D341Med (cell line): ENCODE measurements around the gene PACRG.
A peak's percentile ranks its signal among the peaks of the same experiment; 100 is the strongest.

ENCODE experiments used
- DNase-seq: peaks from one replicate; pipeline ENCODE4 v3.0.0; 2012; ENCODE audit warnings: low spot score

The PACRG gene

GRCh38 chr6:162778603-162779002 lies 50.8 kb downstream of the PACRG start:
- no peak for DNase-seq

GRCh38 chr6:162785632-162786242 lies 58.0 kb downstream of the PACRG start:
- no peak for DNase-seq

GRCh38 chr6:162798546-162799266 lies 70.9 kb downstream of the PACRG start:
- no peak for DNase-seq

GRCh38 chr6:162814426-162814973 lies 86.7 kb downstream of the PACRG start:
- no peak for DNase-seq

- DNase-seq = no peak
These were observed 89.4 kb downstream of the PACRG start for GRCh38 chr6:162817196-162817595.

GRCh38 chr6:162819284-162819683 lies 91.5 kb downstream of the PACRG start:
- DNase-seq = no peak

- DNase-seq = no peak
These were observed 93.3 kb downstream of the PACRG start for GRCh38 chr6:162821102-162821501.

- no peak for DNase-seq
These were observed 97.8 kb downstream of the PACRG start for GRCh38 chr6:162825597-162825996.

- no peak for DNase-seq
These were observed 101.4 kb downstream of the PACRG start for GRCh38 chr6:162829013-162829742.

- DNase-seq = no peak
These were observed 106.0 kb downstream of the PACRG start for GRCh38 chr6:162833776-162834175.

- DNase-seq = no peak
These were observed 118.2 kb downstream of the PACRG start for GRCh38 chr6:162845972-162846371.

GRCh38 chr6:162846723-162847122 lies 118.9 kb downstream of the PACRG start:
- DNase-seq = no peak

- DNase-seq = no peak
These were observed 121.5 kb downstream of the PACRG start for GRCh38 chr6:162849269-162849668.

GRCh38 chr6:162852192-162852591 lies 124.4 kb downstream of the PACRG start:
- DNase-seq = no peak

GRCh38 chr6:162852840-162853577 lies 125.2 kb downstream of the PACRG start:
- DNase-seq = no peak

- DNase-seq = no peak
These were observed 126.5 kb downstream of the PACRG start for GRCh38 chr6:162854228-162854627.

GRCh38 chr6:162854734-162855191 lies 127.0 kb downstream of the PACRG start:
- DNase-seq = peak; percentile 69

- DNase-seq = peak; percentile 69
These were observed 129.1 kb downstream of the PACRG start for GRCh38 chr6:162856885-162857284.

- no peak for DNase-seq
These were observed 129.6 kb downstream of the PACRG start for GRCh38 chr6:162857326-162857725.

- no peak for DNase-seq
These were observed 134.7 kb downstream of the PACRG start for GRCh38 chr6:162862462-162862861.

GRCh38 chr6:162862941-162863340 lies 135.2 kb downstream of the PACRG start:
- no peak for DNase-seq

- DNase-seq = no peak
These were observed 136.0 kb downstream of the PACRG start for GRCh38 chr6:162863821-162864220.
